Upper lobe of right lung (tissue), 1 donor: ENCODE results near the gene TLCD3A. TPM values are rescaled to one million over a fixed set of nuclear protein-coding genes. Genes with fewer than 3 reads are reported as not detected.

ENCODE experiments used
- ATAC-seq: fragments of 200-7000 bp; cut with Tn5 transposase; one replicate; pipeline ENCODE4 v1.9.1; 2020; ENCODE audit warnings: mild to moderate bottlenecking, moderate library complexity
- DNase-seq: peaks from one replicate; pipeline ENCODE4 v3.0.0-alpha.2; 2020
- H3K27ac ChIP-seq: fragments of 200-600 bp; one replicate; pipeline ENCODE4 v1.8.0; 2022
- H3K27me3 ChIP-seq: fragments of 200-600 bp; one replicate; pipeline ENCODE4 v1.8.0; 2022; ENCODE audit warnings: mild to moderate bottlenecking
- H3K36me3 ChIP-seq: fragments of 200-600 bp; one replicate; pipeline ENCODE4 v1.8.0; 2022
- H3K4me1 ChIP-seq: fragments of 200-600 bp; one replicate; pipeline ENCODE4 v1.8.0; 2022
- H3K4me3 ChIP-seq: fragments of 200-600 bp; one replicate; pipeline ENCODE4 v1.8.0; 2022; ENCODE audit warnings: mild to moderate bottlenecking
- H3K9me3 ChIP-seq: fragments of 200-600 bp; one replicate; pipeline ENCODE4 v1.8.0; 2022
- CTCF ChIP-seq: fragments of 200-600 bp; IDR thresholded peaks from one replicate; pipeline ENCODE4 v1.8.0; 2022; ENCODE audit warnings: antibody characterized with exemption
- intact Hi-C: fragments of 100-400 bp; cut with DNase I; formaldehyde crosslinking; loops from one replicate; pipeline ENCODE4 v1.11.0; 2022
- total RNA-seq: library from RNA; stranded (reverse); fragmentation: NEBNext Ultra II Directional; extraction: Animal tissue kit (Norgen Biotek cat#: 25700); gene quantifications from one replicate; pipeline ENCODE4 v1.2.1, GENCODE V29; 2021
- donor health status: DM: no; HTN: yes; CAD: no; lungs with severe emphysema.

TLCD3A gene
- total RNA-seq, 1 donor from 2014 or later: 11.9 TPM

GRCh38 chr17:704111-704864, 28.1 kb upstream of the TLCD3A start:
- no peaks in the 10 kb centered on the region for H3K27me3 ChIP-seq
- H3K36me3 ChIP-seq: peaks cover 40% of the 10 kb centered on the region
- intact Hi-C loops: no loop called here
- DNase-seq: no peak
- no peak for TF ChIP-seq CTCF
- no peak overlapping the region for H3K4me3 ChIP-seq
- ATAC-seq: peak; percentile 74
- H3K27ac ChIP-seq: no peak overlapping the region
- H3K4me1 ChIP-seq: peaks cover 13% of the 10 kb centered on the region
- no peaks in the 10 kb centered on the region for H3K9me3 ChIP-seq

GRCh38 chr17:705011-705410, 27.4 kb upstream of the TLCD3A start:
- H3K9me3 ChIP-seq: no peaks in the 10 kb centered on the region
- H3K27me3 ChIP-seq: no peaks in the 10 kb centered on the region
- H3K36me3 ChIP-seq: peaks cover 47% of the 10 kb centered on the region
- DNase-seq: no peak
- no peak overlapping the region for H3K4me3 ChIP-seq
- intact Hi-C loops: no loop called here
- ATAC-seq: no peak
- TF ChIP-seq CTCF: no peak
- peaks cover 7% of the 10 kb centered on the region for H3K4me1 ChIP-seq
- H3K27ac ChIP-seq: no peak overlapping the region

- Histone ChIP-seq H3K4me3 (no peak overlapping the region), H3K9me3 (no peaks in the 10 kb centered on the region), H3K4me1 (peaks cover 7% of the 10 kb centered on the region), H3K27ac (no peak overlapping the region), H3K36me3 (peaks cover 52% of the 10 kb centered on the region), H3K27me3 (no peaks in the 10 kb centered on the region)
- DNase-seq: no peak
- intact Hi-C loops: no loop called here
- no peak for TF ChIP-seq CTCF
- no peak for ATAC-seq
These were observed 26.5 kb upstream of the TLCD3A start for GRCh38 chr17:705863-706262.

GRCh38 chr17:708132-708531, 24.3 kb upstream of the TLCD3A start:
- intact Hi-C loops: no loop called here
- DNase-seq: no peak
- no peak for ATAC-seq
- H3K36me3 ChIP-seq: peaks cover 46% of the 10 kb centered on the region
- no peaks in the 10 kb centered on the region for H3K9me3 ChIP-seq
- peaks cover 5% of the 10 kb centered on the region for H3K4me1 ChIP-seq
- no peaks in the 10 kb centered on the region for H3K27me3 ChIP-seq
- H3K27ac ChIP-seq: no peak overlapping the region
- no peak for TF ChIP-seq CTCF
- no peak overlapping the region for H3K4me3 ChIP-seq

GRCh38 chr17:718075-718474, 14.3 kb upstream of the TLCD3A start:
- H3K27ac ChIP-seq: no peak overlapping the region
- peaks cover 13% of the 10 kb centered on the region for H3K4me1 ChIP-seq
- ATAC-seq (no peak), DNase-seq (no peak)
- intact Hi-C loops: no loop called here
- no peaks in the 10 kb centered on the region for H3K36me3 ChIP-seq
- H3K4me3 ChIP-seq: no peak overlapping the region
- TF ChIP-seq CTCF: no peak
- no peaks in the 10 kb centered on the region for H3K9me3 ChIP-seq
- H3K27me3 ChIP-seq: no peaks in the 10 kb centered on the region
